ENCODE data around the gene TTYH2.

The TTYH2 gene

GRCh38 chr17:74297941-74298340, 84.6 kb downstream of the TTYH2 start:
- DNase-seq, result no peak

GRCh38 chr17:74298778-74299177, 85.4 kb downstream of the TTYH2 start:
- no peak for DNase-seq

GRCh38 chr17:74299226-74300009, 86.0 kb downstream of the TTYH2 start:
- DNase-seq, result no peak

- DNase-seq, result no peak
Measured at GRCh38 chr17:74303305-74303704, 89.9 kb downstream of the TTYH2 start.

- no peak for DNase-seq
Measured at GRCh38 chr17:74304184-74304583, 90.8 kb downstream of the TTYH2 start.

- no peak for DNase-seq
Measured at GRCh38 chr17:74305865-74306654, 92.7 kb downstream of the TTYH2 start.

- DNase-seq, result no peak
Measured at GRCh38 chr17:74307984-74308773, 94.8 kb downstream of the TTYH2 start.

- DNase-seq, result no peak
Measured at GRCh38 chr17:74309902-74310301, 96.5 kb downstream of the TTYH2 start.
